DND-41 (cell line): ENCODE measurements around the gene ZMYND19.

ENCODE experiments used
- ATAC-seq: fragments of 200-7000 bp; cut with Tn5 transposase; 3 replicates; pipeline ENCODE4 v1.9.1; 2021; ENCODE audit warnings: low read depth; ENCODE audit not compliant: insufficient read depth
- DNase-seq: peaks from one replicate; pipeline ENCODE4 v3.0.0-alpha.2; 2020
- H2AFZ ChIP-seq: 2 replicates; pipeline ENCODE4 v1.6.0; 2012; ENCODE audit warnings: low read depth, low read length
- H3K27ac ChIP-seq: 2 replicates; pipeline ENCODE4 v1.5.1; 2012; ENCODE audit warnings: low read length, inconsistent platforms
- H3K27me3 ChIP-seq: fragments of 200-600 bp; sonication (generic); 2 replicates; pipeline ENCODE4 v1.6.0; 2012; ENCODE audit warnings: low read length, mild to moderate bottlenecking, inconsistent platforms; ENCODE audit not compliant: insufficient read depth, poor library complexity
- H3K36me3 ChIP-seq: 2 replicates; pipeline ENCODE4 v1.5.1; 2012; ENCODE audit warnings: low read length, inconsistent platforms; ENCODE audit not compliant: insufficient read depth
- H3K4me1 ChIP-seq: 2 replicates; pipeline ENCODE4 v1.5.1; 2012; ENCODE audit warnings: mild to moderate bottlenecking, low read length; ENCODE audit not compliant: insufficient read depth
- H3K4me2 ChIP-seq: 2 replicates; pipeline ENCODE4 v1.6.0; 2012; ENCODE audit warnings: mild to moderate bottlenecking, moderate library complexity, low read length, inconsistent platforms; ENCODE audit not compliant: insufficient read depth
- H3K4me3 ChIP-seq, 2 experiments: fragments of 200-600 bp in 1 of 2; shearing (Covaris generic) in 1 of 2; 2 replicates each; pipeline ENCODE4 v1.5.1; 2012 to 2016; ENCODE audit warnings: inconsistent platforms in 2 of 2, low read length in 2 of 2, mild to moderate bottlenecking in 2 of 2, low read depth in 1 of 2, moderate library complexity in 1 of 2
- H3K79me2 ChIP-seq: 2 replicates; pipeline ENCODE4 v1.6.0; 2012; ENCODE audit warnings: low read length, inconsistent platforms; ENCODE audit not compliant: insufficient read depth
- H3K9ac ChIP-seq: 2 replicates; pipeline ENCODE4 v1.6.0; 2012; ENCODE audit warnings: low read depth, mild to moderate bottlenecking, inconsistent platforms, low read length, moderate library complexity
- H3K9me3 ChIP-seq: 2 replicates; pipeline ENCODE4 v1.5.1; 2012; ENCODE audit warnings: low read length, moderate library complexity, mild to moderate bottlenecking, inconsistent platforms; ENCODE audit not compliant: insufficient read depth, severe bottlenecking
- H4K20me1 ChIP-seq: 2 replicates; pipeline ENCODE4 v1.6.0; 2012; ENCODE audit warnings: low read length; ENCODE audit not compliant: insufficient read depth
- CTCF ChIP-seq: IDR thresholded peaks from 2 replicates; pipeline ENCODE4 v1.5.1; 2012; ENCODE audit warnings: borderline replicate concordance, low read length, moderate library complexity, mild to moderate bottlenecking; ENCODE audit not compliant: poor library complexity, severe bottlenecking; ENCODE audit errors: extremely low read depth
- EZH2 ChIP-seq: IDR thresholded peaks from 3 replicates; pipeline ENCODE4 v1.6.1; 2012; ENCODE audit warnings: borderline replicate concordance, low read depth, mild to moderate bottlenecking, moderate library complexity, low read length, inconsistent platforms; ENCODE audit not compliant: severe bottlenecking

Gene ZMYND19

GRCh38 chr9:137619240-137620047 lies 29.1 kb upstream of the ZMYND19 start:
- DNase-seq = peak; percentile 42

GRCh38 chr9:137618105-137619067 lies 28.1 kb upstream of the ZMYND19 start, which contains the start of gene EHMT1:
EHMT1 (plus strand) TSS chr9:137619005; CDS start chr9:137619029, 24 bp downstream.
- peak within 1 kb of the TSS; percentile 93 for H3K27ac ChIP-seq
- no peaks in the 10 kb centered on the region for H3K9me3 ChIP-seq
- H4K20me1 ChIP-seq = peaks cover 33% of the 10 kb centered on the region; the same call in 1 of the 2 replicates
- peaks cover 38% of the 10 kb centered on the region for H3K4me1 ChIP-seq
- H3K4me2 ChIP-seq = peak within 1 kb of the TSS; percentile 99
- H2AFZ ChIP-seq = peak within 1 kb of the TSS; percentile 83
- peak; percentile 71 for ATAC-seq
- peak within 1 kb of the TSS; percentile 97 to 98 for H3K4me3 ChIP-seq
- TF ChIP-seq CTCF = peak; percentile 3
- no peak for TF ChIP-seq EZH2
- H3K9ac ChIP-seq = peak within 1 kb of the TSS; percentile 96
- H3K27me3 ChIP-seq = no peaks in the 10 kb centered on the region
- peaks cover 69% of the 10 kb centered on the region for H3K79me2 ChIP-seq
- peak; percentile 85 for DNase-seq
- peaks cover 56% of the 10 kb centered on the region for H3K36me3 ChIP-seq

More at GRCh38 chr9:137619240-137620047, 29.1 kb upstream of the ZMYND19 start:
- peak overlapping the region; percentile 81 for H3K9ac ChIP-seq
- peak overlapping the region; percentile 92 to 97 for H3K4me3 ChIP-seq
- peak overlapping the region; percentile 74 for H3K4me2 ChIP-seq
- H3K9me3 ChIP-seq = no peaks in the 10 kb centered on the region
- H3K27ac ChIP-seq = peak overlapping the region; percentile 35
- peaks cover 38% of the 10 kb centered on the region for H3K4me1 ChIP-seq
- peaks cover 79% of the 10 kb centered on the region for H3K79me2 ChIP-seq
- peaks cover 46% of the 10 kb centered on the region for H3K36me3 ChIP-seq
- H3K27me3 ChIP-seq = no peaks in the 10 kb centered on the region
- peaks cover 37% of the 10 kb centered on the region for H4K20me1 ChIP-seq
- peak overlapping the region; percentile 68 for H2AFZ ChIP-seq
- peak; percentile 43 for ATAC-seq
- TF ChIP-seq EZH2 (no peak), CTCF (no peak)

- H3K27me3 ChIP-seq = no peaks in the 10 kb centered on the region
- TF ChIP-seq CTCF = no peak
- no peak for TF ChIP-seq EZH2
- peaks cover 40% of the 10 kb centered on the region for H3K79me2 ChIP-seq
- no peaks in the 10 kb centered on the region for H3K9me3 ChIP-seq
- peaks cover 27% of the 10 kb centered on the region for H3K4me1 ChIP-seq
- peaks cover 49% of the 10 kb centered on the region for H3K36me3 ChIP-seq
- no peak overlapping the region for H3K4me3 ChIP-seq
- no peak for DNase-seq
- ATAC-seq = no peak
- no peak overlapping the region for H2AFZ ChIP-seq
- H3K9ac ChIP-seq = no peak overlapping the region
- no peak overlapping the region for H3K27ac ChIP-seq
- H3K4me2 ChIP-seq = no peak overlapping the region
- H4K20me1 ChIP-seq = peaks cover 34% of the 10 kb centered on the region
Measured at GRCh38 chr9:137615387-137615871, 25.1 kb upstream of the ZMYND19 start.
